T-helper 1 cell treated with Interleukin-12 subunit alpha and Interleukin-12 subunit beta and Interleukin-4 antibody, amounts not matched to agents 30 μg/mL and 1 μg/mL, for 36 hours (primary cell): Measurements from ENCODE around the gene TSPAN3.
A peak's percentile ranks its signal among the peaks of the same experiment; 100 is the strongest.

Experiments used
- H3K27ac Mint-ChIP-seq: one replicate; pipeline ENCODE4 v1.8.0; 2021; ENCODE audit warnings: mild to moderate bottlenecking, mixed read lengths
- H3K27me3 Mint-ChIP-seq: one replicate; pipeline ENCODE4 v1.8.0; 2021; ENCODE audit warnings: low read depth, mixed read lengths
- H3K36me3 Mint-ChIP-seq: one replicate; pipeline ENCODE4 v1.8.0; 2021; ENCODE audit warnings: low read depth, mixed read lengths
- H3K4me1 Mint-ChIP-seq: one replicate; pipeline ENCODE4 v1.8.0; 2021; ENCODE audit warnings: low read depth, mixed read lengths
- H3K4me3 Mint-ChIP-seq: one replicate; pipeline ENCODE4 v1.8.0; 2021; ENCODE audit warnings: mild to moderate bottlenecking, moderate library complexity, mixed read lengths
- H3K9me3 Mint-ChIP-seq: one replicate; pipeline ENCODE4 v1.8.0; 2021; ENCODE audit warnings: mixed read lengths

TSPAN3 gene

DNA sequence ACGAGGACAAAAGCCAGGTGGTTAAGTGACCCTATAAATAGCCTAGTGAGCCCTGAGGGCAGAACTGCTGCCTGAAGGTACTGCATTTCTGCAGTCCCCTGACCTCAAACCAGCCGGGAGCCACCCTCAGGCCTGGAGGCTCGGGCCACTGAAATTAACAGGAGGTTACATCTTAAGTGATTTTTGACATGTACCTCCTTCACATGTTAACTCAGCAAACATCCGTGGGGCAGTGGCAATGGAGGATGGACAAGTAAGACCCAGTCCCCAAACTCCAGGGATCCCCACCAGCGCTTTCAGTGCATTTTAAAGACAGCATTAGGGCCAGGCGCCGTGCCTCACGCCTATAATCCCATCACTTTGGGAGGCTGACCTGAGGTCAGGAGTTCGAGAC is 49.8 kb downstream of the TSPAN3 start:
- Mint-ChIP-seq H3K9me3 (no peaks in the 10 kb centered on the region), H3K4me3 (no peak overlapping the region), H3K4me1 (peaks cover 72% of the 10 kb centered on the region), H3K36me3 (peaks cover 44% of the 10 kb centered on the region), H3K27ac (peak overlapping the region; percentile 97), H3K27me3 (no peaks in the 10 kb centered on the region)

- H3K9me3 Mint-ChIP-seq, result no peaks in the 10 kb centered on the region
- peaks cover 44% of the 10 kb centered on the region for H3K36me3 Mint-ChIP-seq
- peaks cover 71% of the 10 kb centered on the region for H3K4me1 Mint-ChIP-seq
- peak overlapping the region; percentile 14 for H3K4me3 Mint-ChIP-seq
- H3K27me3 Mint-ChIP-seq, result no peaks in the 10 kb centered on the region
- H3K27ac Mint-ChIP-seq, result peak overlapping the region; percentile 93
Measured at GRCh38 chr15:77020348-77021087, 50.4 kb downstream of the TSPAN3 start.

- no peaks in the 10 kb centered on the region for H3K9me3 Mint-ChIP-seq
- no peaks in the 10 kb centered on the region for H3K27me3 Mint-ChIP-seq
- H3K4me1 Mint-ChIP-seq, result peaks cover 78% of the 10 kb centered on the region
- H3K4me3 Mint-ChIP-seq, result peak overlapping the region; percentile 70
- peak overlapping the region; percentile 93 for H3K27ac Mint-ChIP-seq
- H3K36me3 Mint-ChIP-seq, result peaks cover 50% of the 10 kb centered on the region
Measured at GRCh38 chr15:77019521-77020331, 51.2 kb downstream of the TSPAN3 start.

GRCh38 chr15:77018796-77019505 is 52.0 kb downstream of the TSPAN3 start:
- Mint-ChIP-seq H3K4me1 (peaks cover 82% of the 10 kb centered on the region), H3K4me3 (no peak overlapping the region), H3K27me3 (no peaks in the 10 kb centered on the region), H3K36me3 (peaks cover 49% of the 10 kb centered on the region), H3K27ac (peak overlapping the region; percentile 93), H3K9me3 (no peaks in the 10 kb centered on the region)

- peak overlapping the region; percentile 83 for H3K27ac Mint-ChIP-seq
- H3K4me1 Mint-ChIP-seq, result peaks cover 82% of the 10 kb centered on the region
- peaks cover 46% of the 10 kb centered on the region for H3K36me3 Mint-ChIP-seq
- no peaks in the 10 kb centered on the region for H3K9me3 Mint-ChIP-seq
- H3K4me3 Mint-ChIP-seq, result no peak overlapping the region
- H3K27me3 Mint-ChIP-seq, result no peaks in the 10 kb centered on the region
Measured at GRCh38 chr15:77017761-77018720, 52.9 kb downstream of the TSPAN3 start.

GRCh38 chr15:77017091-77017660 is 53.7 kb downstream of the TSPAN3 start:
- H3K9me3 Mint-ChIP-seq, result no peaks in the 10 kb centered on the region
- H3K36me3 Mint-ChIP-seq, result peaks cover 43% of the 10 kb centered on the region
- peaks cover 81% of the 10 kb centered on the region for H3K4me1 Mint-ChIP-seq
- H3K27ac Mint-ChIP-seq, result peak overlapping the region; percentile 83
- no peak overlapping the region for H3K4me3 Mint-ChIP-seq
- H3K27me3 Mint-ChIP-seq, result no peaks in the 10 kb centered on the region

- Mint-ChIP-seq H3K4me1 (peaks cover 77% of the 10 kb centered on the region), H3K9me3 (no peaks in the 10 kb centered on the region), H3K4me3 (no peak overlapping the region), H3K27me3 (no peaks in the 10 kb centered on the region), H3K27ac (peak overlapping the region; percentile 70), H3K36me3 (peaks cover 44% of the 10 kb centered on the region)
Measured at GRCh38 chr15:77016321-77016695, 54.6 kb downstream of the TSPAN3 start.

DNA sequence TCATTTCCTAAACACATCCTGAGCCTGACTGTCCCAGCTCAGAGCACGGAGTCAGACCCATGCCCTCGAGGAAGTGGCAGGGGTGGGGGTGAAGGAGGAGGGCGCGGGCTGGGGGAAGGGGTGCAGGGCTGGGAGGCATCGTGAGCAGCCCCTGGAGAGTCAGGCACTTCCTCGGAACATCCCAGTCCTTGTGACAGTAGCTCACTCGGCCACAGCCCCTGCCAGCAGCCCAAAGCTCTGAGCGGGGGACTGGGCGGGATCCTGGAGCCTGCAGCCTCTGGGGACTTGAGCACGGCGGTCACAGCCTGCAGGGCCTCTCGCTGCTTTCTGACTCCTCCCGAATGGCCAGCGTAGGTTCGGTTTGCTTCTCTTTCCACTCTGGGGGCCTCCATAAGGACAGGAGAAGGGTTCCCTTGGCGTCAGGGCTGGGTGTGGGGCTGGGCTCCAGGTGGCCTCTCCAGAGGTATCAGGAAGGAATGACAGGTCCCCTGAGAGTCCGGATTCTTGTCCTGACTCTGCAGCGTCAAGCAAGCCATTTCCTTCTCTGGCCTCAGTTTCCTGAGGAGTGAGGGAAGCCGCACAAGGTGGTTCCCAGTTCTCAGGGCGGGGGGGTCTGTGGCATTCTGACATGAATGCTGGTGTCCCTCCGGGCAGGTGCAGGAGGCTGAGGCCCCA is 55.1 kb downstream of the TSPAN3 start:
- Mint-ChIP-seq H3K36me3 (peaks cover 44% of the 10 kb centered on the region), H3K27me3 (no peaks in the 10 kb centered on the region)

DNA sequence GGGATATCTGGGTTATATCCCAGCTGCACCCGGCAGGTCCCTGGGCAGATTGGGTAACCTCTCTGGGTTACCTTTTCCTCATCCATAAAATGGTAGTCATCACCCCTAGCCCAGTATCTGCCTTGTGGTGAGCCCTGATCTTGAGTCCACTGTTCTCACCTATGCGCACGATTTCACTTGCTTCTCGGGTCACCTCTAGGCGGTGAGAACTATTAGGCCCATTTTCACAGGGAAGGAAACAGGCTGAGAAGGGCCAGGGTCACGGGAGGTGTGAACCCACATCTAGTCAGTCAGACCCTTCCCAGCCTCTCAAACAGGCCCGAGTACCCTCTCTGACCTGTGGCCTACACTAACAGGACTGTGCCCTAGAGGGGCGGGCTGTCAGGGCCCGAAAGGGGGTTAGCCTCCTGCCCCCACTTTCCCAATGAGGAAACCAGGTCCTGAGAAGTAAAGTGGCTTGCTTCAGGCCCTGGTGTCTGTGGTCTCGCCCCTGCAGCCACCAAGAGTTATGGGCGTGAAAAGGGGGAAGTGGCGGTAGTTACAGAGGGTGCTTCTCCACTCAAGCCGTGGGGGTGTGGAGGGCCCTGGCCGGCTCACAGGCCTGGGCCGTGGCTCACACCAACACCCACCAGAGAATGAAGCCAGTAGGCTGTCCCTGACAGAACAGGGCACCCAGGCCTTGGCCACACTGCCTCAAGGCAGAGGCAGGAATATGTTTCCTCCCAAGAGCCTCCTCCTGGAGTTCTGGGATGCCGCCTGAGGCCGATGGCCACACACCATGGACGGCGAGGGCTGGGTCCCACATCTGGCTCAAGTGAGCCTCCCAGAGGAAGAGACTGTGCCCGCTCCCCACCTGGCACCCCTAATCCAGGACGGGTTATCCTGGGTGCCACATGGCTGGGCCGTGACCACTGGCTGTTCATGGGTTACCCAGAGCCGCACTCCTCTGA is 56.5 kb downstream of the TSPAN3 start:
- H3K36me3 Mint-ChIP-seq, result peaks cover 42% of the 10 kb centered on the region
- H3K4me1 Mint-ChIP-seq, result peaks cover 77% of the 10 kb centered on the region
- peak overlapping the region; percentile 98 for H3K27ac Mint-ChIP-seq
- H3K4me3 Mint-ChIP-seq, result peak overlapping the region; percentile 87
- no peaks in the 10 kb centered on the region for H3K27me3 Mint-ChIP-seq
- no peaks in the 10 kb centered on the region for H3K9me3 Mint-ChIP-seq

More for the DNA sequence above, 55.1 kb downstream of the TSPAN3 start:
- H3K9me3 Mint-ChIP-seq, result no peaks in the 10 kb centered on the region
- H3K27ac Mint-ChIP-seq, result peak overlapping the region; percentile 83
- H3K4me1 Mint-ChIP-seq, result peaks cover 79% of the 10 kb centered on the region
- H3K4me3 Mint-ChIP-seq, result peak overlapping the region; percentile 38

GRCh38 chr15:77013776-77014131 is 57.2 kb downstream of the TSPAN3 start:
- H3K27me3 Mint-ChIP-seq, result no peaks in the 10 kb centered on the region
- H3K27ac Mint-ChIP-seq, result peak overlapping the region; percentile 98
- H3K36me3 Mint-ChIP-seq, result peaks cover 37% of the 10 kb centered on the region
- peaks cover 76% of the 10 kb centered on the region for H3K4me1 Mint-ChIP-seq
- H3K9me3 Mint-ChIP-seq, result no peaks in the 10 kb centered on the region
- peak overlapping the region; percentile 87 for H3K4me3 Mint-ChIP-seq

- Mint-ChIP-seq H3K27ac (peak overlapping the region; percentile 98), H3K36me3 (peaks cover 35% of the 10 kb centered on the region), H3K4me1 (peaks cover 70% of the 10 kb centered on the region), H3K27me3 (no peaks in the 10 kb centered on the region), H3K9me3 (no peaks in the 10 kb centered on the region), H3K4me3 (peak overlapping the region; percentile 87)
Measured at GRCh38 chr15:77012868-77013267, 58.0 kb downstream of the TSPAN3 start.

DNA sequence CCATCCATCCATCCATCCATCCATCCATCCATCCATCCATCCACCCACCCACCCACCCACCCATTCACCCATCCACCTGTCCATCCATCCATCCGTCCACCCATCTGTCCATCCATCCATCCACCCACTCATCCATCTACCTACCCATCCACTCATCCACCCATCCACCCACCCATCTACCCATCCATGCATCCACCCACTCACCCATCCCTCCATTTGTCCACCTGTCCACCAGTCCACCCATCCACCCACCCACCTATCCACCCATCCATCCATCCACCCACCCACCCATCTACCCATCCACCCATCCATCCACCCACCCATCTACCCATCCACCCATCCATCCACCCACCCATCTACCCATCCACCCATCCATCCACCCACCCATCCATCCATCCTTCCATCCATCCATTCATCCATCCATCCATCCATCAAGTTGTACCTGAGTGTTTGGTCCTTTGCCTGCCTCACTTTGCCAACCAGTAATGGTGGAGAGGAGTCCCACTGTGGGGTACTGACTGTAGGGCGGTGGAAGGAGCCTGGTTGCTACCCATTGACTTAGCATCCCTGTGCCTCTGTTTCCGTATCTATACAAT is 58.7 kb downstream of the TSPAN3 start:
- H3K9me3 Mint-ChIP-seq, result no peaks in the 10 kb centered on the region
- H3K4me3 Mint-ChIP-seq, result peak overlapping the region; percentile 87
- H3K27ac Mint-ChIP-seq, result peak overlapping the region; percentile 98
- H3K27me3 Mint-ChIP-seq, result no peaks in the 10 kb centered on the region
- peaks cover 35% of the 10 kb centered on the region for H3K36me3 Mint-ChIP-seq
- peaks cover 65% of the 10 kb centered on the region for H3K4me1 Mint-ChIP-seq
